22Rv1 (cell line): ENCODE results near the gene GCH1.

Experiments
- H3K27ac ChIP-seq: fragments of 450-650 bp; 2 replicates; pipeline ENCODE4 v1.5.1; 2017
- ZFX ChIP-seq: fragments of 450-650 bp; IDR thresholded peaks from 2 replicates; pipeline ENCODE4 v1.6.1; 2017; ENCODE audit warnings: antibody characterized with exemption, borderline replicate concordance
- TF ChIP-seq, protein P1 (sequence below): fragments of 450-650 bp; IDR thresholded peaks from 2 replicates; pipeline ENCODE4 v1.5.1; 2017; ENCODE audit warnings: mild to moderate bottlenecking

Gene GCH1

DNA sequence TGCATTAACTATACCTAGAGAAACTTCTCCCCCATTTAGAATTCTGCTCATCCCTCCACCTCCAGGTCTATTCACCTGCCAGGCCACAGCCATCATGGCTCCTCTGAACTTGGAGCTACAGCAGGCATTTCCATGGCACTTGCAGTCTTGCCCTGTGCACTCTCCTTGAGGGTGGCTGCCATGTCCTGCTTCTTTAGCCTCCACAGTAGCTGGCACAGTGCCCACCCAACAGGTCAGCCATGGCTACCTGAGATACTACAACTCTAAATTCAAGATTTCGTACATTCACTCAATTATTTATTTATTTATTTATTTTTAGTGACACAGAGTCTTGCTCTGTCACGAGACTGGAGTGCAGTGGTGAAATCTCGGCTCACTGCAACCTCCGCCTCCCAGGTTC is 46.5 kb downstream of the GCH1 start:
- no peak for TF ChIP-seq ZFX
- TF ChIP-seq, protein P1, sequence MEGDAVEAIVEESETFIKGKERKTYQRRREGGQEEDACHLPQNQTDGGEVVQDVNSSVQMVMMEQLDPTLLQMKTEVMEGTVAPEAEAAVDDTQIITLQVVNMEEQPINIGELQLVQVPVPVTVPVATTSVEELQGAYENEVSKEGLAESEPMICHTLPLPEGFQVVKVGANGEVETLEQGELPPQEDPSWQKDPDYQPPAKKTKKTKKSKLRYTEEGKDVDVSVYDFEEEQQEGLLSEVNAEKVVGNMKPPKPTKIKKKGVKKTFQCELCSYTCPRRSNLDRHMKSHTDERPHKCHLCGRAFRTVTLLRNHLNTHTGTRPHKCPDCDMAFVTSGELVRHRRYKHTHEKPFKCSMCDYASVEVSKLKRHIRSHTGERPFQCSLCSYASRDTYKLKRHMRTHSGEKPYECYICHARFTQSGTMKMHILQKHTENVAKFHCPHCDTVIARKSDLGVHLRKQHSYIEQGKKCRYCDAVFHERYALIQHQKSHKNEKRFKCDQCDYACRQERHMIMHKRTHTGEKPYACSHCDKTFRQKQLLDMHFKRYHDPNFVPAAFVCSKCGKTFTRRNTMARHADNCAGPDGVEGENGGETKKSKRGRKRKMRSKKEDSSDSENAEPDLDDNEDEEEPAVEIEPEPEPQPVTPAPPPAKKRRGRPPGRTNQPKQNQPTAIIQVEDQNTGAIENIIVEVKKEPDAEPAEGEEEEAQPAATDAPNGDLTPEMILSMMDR, result no peak
- no peak overlapping the region for H3K27ac ChIP-seq

GRCh38 chr14:54854181-54854580 is 48.4 kb downstream of the GCH1 start:
- H3K27ac ChIP-seq, result no peak overlapping the region
- TF ChIP-seq ZFX, result no peak
- TF ChIP-seq, protein P1, result no peak

DNA sequence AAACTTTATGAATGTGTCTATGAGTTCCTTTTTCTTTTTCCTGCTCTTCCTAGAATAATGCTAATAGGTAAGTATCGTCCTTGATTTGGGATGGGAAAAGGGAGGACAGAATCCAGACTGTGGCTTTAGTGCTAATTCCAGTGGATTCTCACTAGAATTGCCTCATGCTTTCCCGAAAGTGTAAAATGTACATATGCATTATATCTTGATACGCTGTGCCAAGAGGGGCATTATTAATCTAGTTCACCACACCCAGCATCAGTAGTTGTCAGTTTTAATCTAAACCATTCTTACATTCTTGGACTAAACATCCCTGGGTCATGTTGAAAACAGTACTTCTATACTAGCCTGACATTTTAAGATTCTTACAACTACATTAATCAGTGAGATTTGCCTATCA is 49.3 kb downstream of the GCH1 start:
- no peak overlapping the region for H3K27ac ChIP-seq
- TF ChIP-seq, protein P1, result no peak
- TF ChIP-seq ZFX, result no peak

DNA sequence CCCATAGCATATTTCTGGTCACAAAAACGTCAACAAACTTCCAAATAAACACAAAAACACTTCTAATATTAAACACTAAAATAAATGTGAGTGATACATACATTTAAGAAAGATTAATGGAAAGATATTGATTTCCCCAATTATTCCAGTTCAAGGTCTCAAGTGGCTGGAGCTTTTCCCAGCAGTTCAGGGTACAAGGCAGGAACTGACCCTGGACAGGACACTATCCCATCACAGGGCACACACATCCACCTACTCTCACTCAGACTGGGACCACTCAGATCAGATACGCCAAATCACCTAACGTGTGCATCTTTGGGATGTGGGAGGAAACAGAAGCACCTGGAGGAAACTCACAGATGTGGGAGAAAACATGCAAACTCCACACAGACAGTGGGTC is 50.4 kb downstream of the GCH1 start:
- TF ChIP-seq ZFX, result no peak
- TF ChIP-seq, protein P1, result no peak
- H3K27ac ChIP-seq, result no peak overlapping the region

GRCh38 chr14:54848910-54849309 is 53.7 kb downstream of the GCH1 start:
- no peak overlapping the region for H3K27ac ChIP-seq
- TF ChIP-seq, protein P1, result no peak
- no peak for TF ChIP-seq ZFX

- no peak overlapping the region for H3K27ac ChIP-seq
- TF ChIP-seq ZFX, result no peak
- TF ChIP-seq, protein P1, result no peak
These were observed 57.0 kb downstream of the GCH1 start for GRCh38 chr14:54845641-54846040.

DNA sequence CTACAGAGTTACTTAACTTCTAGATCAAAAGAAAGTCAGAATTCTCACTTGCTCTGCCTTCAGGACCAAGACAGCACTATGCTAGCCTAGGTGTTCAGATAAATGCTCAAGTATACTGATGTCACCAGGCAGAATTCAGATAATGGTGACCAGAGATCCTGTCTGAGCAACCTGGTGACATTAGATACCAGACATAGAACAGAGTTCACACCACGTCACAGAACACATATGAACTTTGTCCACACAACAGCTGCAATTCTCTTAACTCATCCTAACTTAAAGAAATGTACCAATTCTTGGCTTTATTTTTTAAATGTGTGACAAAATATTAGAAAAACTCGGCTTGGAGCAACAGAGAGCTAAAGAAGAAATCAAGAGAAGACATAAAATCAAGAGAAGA is 58.1 kb downstream of the GCH1 start:
- TF ChIP-seq, protein P1, result no peak
- TF ChIP-seq ZFX, result no peak
- no peak overlapping the region for H3K27ac ChIP-seq
